K562 (cell line): Measurements from ENCODE around the gene CCNY. TPM values are rescaled to one million over a fixed set of nuclear protein-coding genes. Genes with fewer than 3 reads are reported as not detected.

ENCODE experiments used
- BMI1 ChIP-seq: fragments of 150-350 bp; IDR thresholded peaks from 2 replicates; pipeline ENCODE4 v1.6.1; 2014; ENCODE audit warnings: low read length
- DPF2 ChIP-seq: fragments of 450-650 bp; IDR thresholded peaks from 2 replicates; pipeline ENCODE4 v1.6.1; 2016
- FOXK2 ChIP-seq, 2 experiments: fragments of 450-650 bp; IDR thresholded peaks in 1 of 2; conservative IDR thresholded peaks in 1 of 2; 2 replicates each; pipeline ENCODE4 v1.6.1; 2016; ENCODE audit warnings: low read depth in 2 of 2, mild to moderate bottlenecking in 1 of 2
- GATA2 ChIP-seq: sonication (generic); formaldehyde crosslinking; IDR thresholded peaks from 2 replicates; pipeline ENCODE4 v1.4.0; 2020; ENCODE audit warnings: mild to moderate bottlenecking, missing genetic modification reagents
- HNRNPK ChIP-seq: fragments of 200-400 bp; formaldehyde crosslinking; IDR thresholded peaks from one replicate; pipeline ENCODE4 v1.6.1; 2018; ENCODE audit warnings: mild to moderate bottlenecking, low read depth, low read length; ENCODE audit not compliant: poor library complexity, severe bottlenecking
- HNRNPL ChIP-seq: fragments of 200-400 bp; formaldehyde crosslinking; IDR thresholded peaks from 2 replicates; pipeline ENCODE4 v1.6.1; 2017; ENCODE audit warnings: low read depth, mild to moderate bottlenecking, low read length
- MTA3 ChIP-seq: fragments of 450-650 bp; formaldehyde crosslinking; IDR thresholded peaks from 2 replicates; pipeline ENCODE4 v1.6.1; 2017; ENCODE audit warnings: mild to moderate bottlenecking, borderline replicate concordance
- MYBL2 ChIP-seq, 2 experiments: fragments of 450-650 bp in 1 of 2; sonication (generic) in 1 of 2; formaldehyde crosslinking in 1 of 2; IDR thresholded peaks; 2 replicates each; pipeline versions ENCODE4 v1.6.1 to v1.8.1; 2017 to 2022; ENCODE audit warnings: borderline replicate concordance in 1 of 2, inconsistent platforms in 1 of 2, low read depth in 1 of 2, mild to moderate bottlenecking in 1 of 2, missing genetic modification reagents in 1 of 2, moderate library complexity in 1 of 2
- NBN ChIP-seq: fragments of 450-650 bp; IDR thresholded peaks from 2 replicates; pipeline ENCODE4 v1.6.1; 2016; ENCODE audit warnings: low read depth, mild to moderate bottlenecking
- PHB ChIP-seq: fragments of 250-450 bp; sonication (Bioruptor Pico); IDR thresholded peaks from 2 replicates; pipeline ENCODE4 v1.5.0; 2021
- PHB2 ChIP-seq: fragments of 450-650 bp; IDR thresholded peaks from 2 replicates; pipeline ENCODE4 v1.6.1; 2017; ENCODE audit warnings: low read depth
- RBM34 ChIP-seq: fragments of 200-400 bp; formaldehyde crosslinking; IDR thresholded peaks from 2 replicates; pipeline ENCODE4 v1.6.1; 2018; ENCODE audit warnings: low read length, borderline replicate concordance; ENCODE audit not compliant: insufficient read depth
- RCOR1 ChIP-seq, 2 experiments: IDR thresholded peaks; 2 replicates each; pipeline ENCODE4 v1.6.1; 2012; ENCODE audit warnings: low read depth in 2 of 2, low read length in 2 of 2, borderline replicate concordance in 1 of 2, improper control_type of control experiment in 1 of 2
- SMAD4 ChIP-seq: fragments of 250-450 bp; sonication (Bioruptor Pico); conservative IDR thresholded peaks from 2 replicates; pipeline ENCODE4 v1.8.0; 2021; ENCODE audit warnings: inconsistent platforms, mild to moderate bottlenecking, moderate library complexity
- SMARCA5 ChIP-seq: fragments of 450-650 bp; IDR thresholded peaks from 2 replicates; pipeline ENCODE4 v1.6.1; 2016
- USF2 ChIP-seq: sonication (generic); formaldehyde crosslinking; IDR thresholded peaks from 2 replicates; pipeline ENCODE4 v1.5.0; 2020; ENCODE audit warnings: missing genetic modification reagents
- ZBTB2 ChIP-seq: fragments of 450-650 bp; IDR thresholded peaks from 2 replicates; pipeline ENCODE4 v1.6.1; 2016; ENCODE audit warnings: antibody characterized with exemption
- ZFP36 ChIP-seq: fragments of 150-350 bp; IDR thresholded peaks from 2 replicates; pipeline ENCODE4 v1.6.1; 2018; ENCODE audit warnings: low read length, low read depth; ENCODE audit not compliant: partially characterized antibody
- ZNF239 ChIP-seq: fragments of 250-450 bp; sonication (Bioruptor Pico); IDR thresholded peaks from 2 replicates; pipeline ENCODE4 v1.4.0; 2020; ENCODE audit warnings: mild to moderate bottlenecking
- ZNF766 ChIP-seq: fragments of 200-800 bp; sonication (Bioruptor generic); conservative IDR thresholded peaks from 2 replicates; pipeline ENCODE4 v1.6.1; 2016; ENCODE audit warnings: missing genetic modification characterization, missing compliant biosample characterization
- polyA plus RNA-seq, 8 experiments: library from polyadenylated mRNA; depleted of rRNA in 4 of 8; stranded (reverse) in 5 of 8; unstranded in 3 of 8; fragments of >200 nt; fragmentation: Nextera tagmentation in 2 of 8; fragmentation: Illumina TruSeq in 1 of 8; extraction: Ambion mirVana in 2 of 8; extraction: Trizol in 1 of 8; gene quantifications; 2 replicates each; pipeline versions ENCODE4 v1.2.1 to v1.2.3, GENCODE V29; 2011 to 2014; ENCODE audit warnings: inconsistent platforms in 1 of 8, missing spikeins in 1 of 8
- total RNA-seq, 7 experiments: library from RNA; depleted of rRNA in 6 of 7; stranded (reverse); fragments of >200 nt in 6 of 7; fragmentation: Illumina TruSeq in 2 of 7; extraction: Trizol in 2 of 7; gene quantifications; 2 replicates each; pipeline versions ENCODE4 v1.2.1 to v1.2.3, GENCODE V29; 2011 to 2021; ENCODE audit warnings: low replicate concordance in 1 of 7
- TF ChIP-seq, protein P1 (sequence below): sonication (generic); formaldehyde crosslinking; IDR thresholded peaks from 2 replicates; pipeline ENCODE4 v1.8.0; 2023; ENCODE audit warnings: missing genetic modification reagents, mild to moderate bottlenecking, borderline replicate concordance

CCNY gene
- total and polyA plus RNA-seq, 9 of the 15 experiments (the other 6 are each of a cell fraction or from before 2014, with no cell fraction given), result 8.4 to 109 (median 38.6) TPM

GRCh38 chr10:35399414-35400009 is 63.2 kb downstream of the CCNY start (continued):
- TF ChIP-seq HNRNPK (no peak), USF2 (CRISPR knock-in tag) (no peak), BMI1 (no peak), NBN (peak; percentile 80; the same call in 1 of the 2 replicates), ZFP36 (no peak), RBM34 (no peak), FOXK2 (conservative IDR thresholded peaks at IDR 0.05 in 1 of 2, IDR thresholded peaks at IDR 0.05 in 1 of 2; ENCODE audit: low read depth in 2 of 2) (peak; percentile 61 to 66; a peak in 2 of 4 replicates), PHB (CRISPR knock-in tag) (no peak), SMAD4 (CRISPR knock-in tag) (peak; percentile 92), DPF2 (peak; percentile 94), MYBL2 (IDR thresholded peaks at IDR 0.05; ENCODE audit: low read depth) (no peak), MYBL2 (CRISPR knock-in tag; IDR thresholded peaks at IDR 0.05; ENCODE audit: borderline replicate concordance) (no peak), RCOR1 (IDR thresholded peaks at IDR 0.05; ENCODE audit: borderline replicate concordance in 1 of 2, low read depth in 2 of 2, low read length in 2 of 2) (peak in 1 of 2 experiments; percentile 74; a peak in 2 of 4 replicates), MTA3 (peak; percentile 88), SMARCA5 (0 out of 2 replicates have a peak, but pooled peaks have one; percentile 39), PHB2 (peak; percentile 48; the same call in 1 of the 2 replicates), ZBTB2 (peak; percentile 70; the same call in 1 of the 2 replicates), GATA2 (CRISPR knock-in tag) (peak; percentile 52; the same call in 1 of the 2 replicates), HNRNPL (no peak), ZNF766 (CRISPR knock-in tag) (peak; percentile 72), ZNF239 (CRISPR knock-in tag) (peak; percentile 15)
- TF ChIP-seq, protein P1, sequence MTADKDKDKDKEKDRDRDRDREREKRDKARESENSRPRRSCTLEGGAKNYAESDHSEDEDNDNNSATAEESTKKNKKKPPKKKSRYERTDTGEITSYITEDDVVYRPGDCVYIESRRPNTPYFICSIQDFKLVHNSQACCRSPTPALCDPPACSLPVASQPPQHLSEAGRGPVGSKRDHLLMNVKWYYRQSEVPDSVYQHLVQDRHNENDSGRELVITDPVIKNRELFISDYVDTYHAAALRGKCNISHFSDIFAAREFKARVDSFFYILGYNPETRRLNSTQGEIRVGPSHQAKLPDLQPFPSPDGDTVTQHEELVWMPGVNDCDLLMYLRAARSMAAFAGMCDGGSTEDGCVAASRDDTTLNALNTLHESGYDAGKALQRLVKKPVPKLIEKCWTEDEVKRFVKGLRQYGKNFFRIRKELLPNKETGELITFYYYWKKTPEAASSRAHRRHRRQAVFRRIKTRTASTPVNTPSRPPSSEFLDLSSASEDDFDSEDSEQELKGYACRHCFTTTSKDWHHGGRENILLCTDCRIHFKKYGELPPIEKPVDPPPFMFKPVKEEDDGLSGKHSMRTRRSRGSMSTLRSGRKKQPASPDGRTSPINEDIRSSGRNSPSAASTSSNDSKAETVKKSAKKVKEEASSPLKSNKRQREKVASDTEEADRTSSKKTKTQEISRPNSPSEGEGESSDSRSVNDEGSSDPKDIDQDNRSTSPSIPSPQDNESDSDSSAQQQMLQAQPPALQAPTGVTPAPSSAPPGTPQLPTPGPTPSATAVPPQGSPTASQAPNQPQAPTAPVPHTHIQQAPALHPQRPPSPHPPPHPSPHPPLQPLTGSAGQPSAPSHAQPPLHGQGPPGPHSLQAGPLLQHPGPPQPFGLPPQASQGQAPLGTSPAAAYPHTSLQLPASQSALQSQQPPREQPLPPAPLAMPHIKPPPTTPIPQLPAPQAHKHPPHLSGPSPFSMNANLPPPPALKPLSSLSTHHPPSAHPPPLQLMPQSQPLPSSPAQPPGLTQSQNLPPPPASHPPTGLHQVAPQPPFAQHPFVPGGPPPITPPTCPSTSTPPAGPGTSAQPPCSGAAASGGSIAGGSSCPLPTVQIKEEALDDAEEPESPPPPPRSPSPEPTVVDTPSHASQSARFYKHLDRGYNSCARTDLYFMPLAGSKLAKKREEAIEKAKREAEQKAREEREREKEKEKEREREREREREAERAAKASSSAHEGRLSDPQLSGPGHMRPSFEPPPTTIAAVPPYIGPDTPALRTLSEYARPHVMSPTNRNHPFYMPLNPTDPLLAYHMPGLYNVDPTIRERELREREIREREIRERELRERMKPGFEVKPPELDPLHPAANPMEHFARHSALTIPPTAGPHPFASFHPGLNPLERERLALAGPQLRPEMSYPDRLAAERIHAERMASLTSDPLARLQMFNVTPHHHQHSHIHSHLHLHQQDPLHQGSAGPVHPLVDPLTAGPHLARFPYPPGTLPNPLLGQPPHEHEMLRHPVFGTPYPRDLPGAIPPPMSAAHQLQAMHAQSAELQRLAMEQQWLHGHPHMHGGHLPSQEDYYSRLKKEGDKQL (CRISPR knock-in tag), result no peak
